Hepatocyte (in vitro differentiated cells): ENCODE measurements around the gene MAG.

Experiments
- EZH2 ChIP-seq: fragments of 200-600 bp; sonication (generic); IDR thresholded peaks from 2 replicates; pipeline ENCODE4 v1.6.1; 2016; ENCODE audit warnings: antibody characterized with exemption, mild to moderate bottlenecking, borderline replicate concordance
- TF ChIP-seq, protein P1 (sequence below): fragments of 200-600 bp; sonication (generic); IDR thresholded peaks from 2 replicates; pipeline ENCODE4 v1.5.1; 2016; ENCODE audit warnings: antibody characterized with exemption, mild to moderate bottlenecking; ENCODE audit not compliant: poor library complexity

DNA sequence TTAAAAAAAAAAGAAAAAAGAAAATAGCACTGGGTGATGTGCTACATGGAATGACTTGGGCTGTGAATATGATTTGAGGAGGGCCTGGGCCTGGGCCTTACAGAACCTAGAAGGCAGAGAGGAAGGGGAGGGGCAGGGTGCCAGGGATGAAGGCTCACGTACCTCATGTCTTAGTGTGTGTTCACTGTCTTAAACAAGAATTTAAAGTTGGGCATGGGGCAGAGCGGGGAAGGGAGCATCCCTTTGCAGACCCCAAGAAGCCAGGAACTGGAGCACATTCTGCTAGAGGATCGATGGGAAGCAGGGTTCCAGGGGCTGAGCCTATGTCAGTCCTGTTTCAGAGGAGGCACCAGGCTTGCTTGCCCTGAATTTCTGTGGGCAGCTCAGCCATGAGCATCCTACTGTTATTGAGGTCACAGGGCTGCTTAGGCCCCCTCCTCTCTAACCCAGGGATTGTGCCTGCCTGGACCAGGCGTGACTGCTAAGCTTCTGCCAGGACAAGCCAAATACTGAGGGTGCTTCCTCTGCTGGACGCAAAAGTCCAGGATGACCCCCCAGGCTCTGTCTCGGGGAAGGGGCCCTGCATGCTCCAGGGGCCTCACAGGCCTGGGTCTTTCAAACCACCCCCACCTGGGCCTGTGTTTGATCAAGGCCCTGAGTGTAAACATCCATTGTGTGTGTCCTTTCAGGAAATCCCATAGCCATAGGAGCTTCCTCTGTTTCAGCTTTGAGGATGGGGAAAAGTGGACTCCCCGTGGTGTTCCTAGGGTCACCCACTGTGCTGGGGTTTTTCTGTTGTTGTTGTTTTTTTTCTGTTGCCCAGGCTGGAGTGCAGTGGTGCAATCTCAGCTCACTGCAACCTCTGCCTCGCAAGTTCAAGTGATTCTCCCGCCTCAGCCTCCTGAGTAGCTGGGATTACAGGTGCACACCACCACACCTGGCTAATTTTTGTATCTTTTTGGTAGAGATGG, 38.4 kb upstream of the MAG start:
- no peak for TF ChIP-seq EZH2
- TF ChIP-seq, protein P1, sequence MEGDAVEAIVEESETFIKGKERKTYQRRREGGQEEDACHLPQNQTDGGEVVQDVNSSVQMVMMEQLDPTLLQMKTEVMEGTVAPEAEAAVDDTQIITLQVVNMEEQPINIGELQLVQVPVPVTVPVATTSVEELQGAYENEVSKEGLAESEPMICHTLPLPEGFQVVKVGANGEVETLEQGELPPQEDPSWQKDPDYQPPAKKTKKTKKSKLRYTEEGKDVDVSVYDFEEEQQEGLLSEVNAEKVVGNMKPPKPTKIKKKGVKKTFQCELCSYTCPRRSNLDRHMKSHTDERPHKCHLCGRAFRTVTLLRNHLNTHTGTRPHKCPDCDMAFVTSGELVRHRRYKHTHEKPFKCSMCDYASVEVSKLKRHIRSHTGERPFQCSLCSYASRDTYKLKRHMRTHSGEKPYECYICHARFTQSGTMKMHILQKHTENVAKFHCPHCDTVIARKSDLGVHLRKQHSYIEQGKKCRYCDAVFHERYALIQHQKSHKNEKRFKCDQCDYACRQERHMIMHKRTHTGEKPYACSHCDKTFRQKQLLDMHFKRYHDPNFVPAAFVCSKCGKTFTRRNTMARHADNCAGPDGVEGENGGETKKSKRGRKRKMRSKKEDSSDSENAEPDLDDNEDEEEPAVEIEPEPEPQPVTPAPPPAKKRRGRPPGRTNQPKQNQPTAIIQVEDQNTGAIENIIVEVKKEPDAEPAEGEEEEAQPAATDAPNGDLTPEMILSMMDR = no peak
